Renal cortical epithelial cell (primary cell): Measurements from ENCODE around the gene DIPK1A. TPM values are rescaled to one million over a fixed set of nuclear protein-coding genes. Genes with fewer than 3 reads are reported as not detected.
"Not testable (repeated sequence)": the region's sequence is repeated elsewhere in the genome, so short reads cannot be mapped to it uniquely, and the experiment has no call there.

Experiments
- DNase-seq: peaks from one replicate; pipeline ENCODE4 v3.0.0-alpha.2; 2011; ENCODE audit warnings: low read depth
- total RNA-seq: library from RNA; depleted of rRNA; stranded (reverse); fragments of >200 nt; gene quantifications from 2 replicates; pipeline ENCODE4 v1.2.3, GENCODE V29; 2014

DIPK1A gene
- total RNA-seq, 1 donor from 2014 or later = 7.1 TPM

- DNase-seq = peak; percentile 50
Observed at GRCh38 chr1:92980732-92981647, 19.7 kb upstream of the DIPK1A start.

GRCh38 chr1:92975551-92976232, 14.4 kb upstream of the DIPK1A start:
- DNase-seq = no peak

GRCh38 chr1:92974112-92974511, 12.8 kb upstream of the DIPK1A start:
- not testable (repeated sequence) for DNase-seq

- DNase-seq = no peak
Observed at GRCh38 chr1:92973203-92973897, 12.1 kb upstream of the DIPK1A start.

- DNase-seq = no peak
Observed at GRCh38 chr1:92972409-92973129, 11.3 kb upstream of the DIPK1A start.

- not testable (repeated sequence) for DNase-seq
Observed at GRCh38 chr1:92971932-92972331, 10.7 kb upstream of the DIPK1A start.

- DNase-seq = no peak
Observed at GRCh38 chr1:92970990-92971689, 9.9 kb upstream of the DIPK1A start.

- no peak for DNase-seq
Observed at GRCh38 chr1:92969517-92969916, 8.3 kb upstream of the DIPK1A start.

GRCh38 chr1:92968138-92969032, 7.1 kb upstream of the DIPK1A start:
- peak; percentile 23 for DNase-seq

- no peak for DNase-seq
Observed at GRCh38 chr1:92964998-92965397, 3.7 kb upstream of the DIPK1A start.

- DNase-seq = no peak
Observed at GRCh38 chr1:92964316-92964715, 3.1 kb upstream of the DIPK1A start.

GRCh38 chr1:92961896-92962752, 862 bp upstream of the DIPK1A start:
- peak; percentile 68 for DNase-seq

- peak; percentile 80 for DNase-seq
Observed at GRCh38 chr1:92960395-92961130, 699 bp downstream of the DIPK1A start.

- DNase-seq = no peak
Observed at GRCh38 chr1:92958203-92958970, 2.9 kb downstream of the DIPK1A start.

GRCh38 chr1:92957030-92957734, 4.1 kb downstream of the DIPK1A start:
- no peak for DNase-seq

- no peak for DNase-seq
Observed at GRCh38 chr1:92956254-92957029, 4.8 kb downstream of the DIPK1A start.
